Mesenchymal stem cell (in vitro differentiated cells and primary cell): ENCODE results near the gene ALPI.

Source experiments
- DNase-seq: peaks from one replicate; pipeline ENCODE4 v3.0.0-alpha.2; 2013
- H2AFZ ChIP-seq: one replicate; pipeline ENCODE4 v1.6.1; 2013; ENCODE audit warnings: low read depth, mild to moderate bottlenecking, control low read depth, inconsistent platforms, low read length, moderate library complexity
- H2AK5ac ChIP-seq: 2 replicates; pipeline ENCODE4 v1.6.1; 2013; ENCODE audit warnings: low read length, moderate library complexity, mild to moderate bottlenecking, inconsistent platforms; ENCODE audit not compliant: severe bottlenecking
- H2BK120ac ChIP-seq: one replicate; pipeline ENCODE4 v1.6.1; 2013; ENCODE audit warnings: low read depth, mild to moderate bottlenecking, inconsistent platforms, low read length, moderate library complexity
- H2BK12ac ChIP-seq, 2 experiments: one replicate each; pipeline ENCODE4 v1.6.1; 2013; ENCODE audit warnings: inconsistent platforms in 2 of 2, low read length in 2 of 2, mild to moderate bottlenecking in 2 of 2, moderate library complexity in 2 of 2, control low read depth in 1 of 2
- H2BK15ac ChIP-seq: one replicate; pipeline ENCODE4 v1.6.1; 2013; ENCODE audit warnings: mild to moderate bottlenecking, low read depth, inconsistent platforms; ENCODE audit not compliant: poor library complexity, severe bottlenecking
- H2BK5ac ChIP-seq: 2 replicates; pipeline ENCODE4 v1.6.1; 2013; ENCODE audit warnings: low read depth, mild to moderate bottlenecking, low read length, control low read depth, inconsistent platforms; ENCODE audit not compliant: poor library complexity, severe bottlenecking
- H3K14ac ChIP-seq, 2 experiments: one replicate each; pipeline ENCODE4 v1.6.1; 2013; ENCODE audit warnings: inconsistent platforms in 2 of 2, low read length in 2 of 2, control low read depth in 1 of 2, mild to moderate bottlenecking in 1 of 2, moderate library complexity in 1 of 2
- H3K18ac ChIP-seq, 2 experiments: one replicate each; pipeline ENCODE4 v1.6.1; 2013; ENCODE audit warnings: inconsistent platforms in 2 of 2, low read length in 2 of 2, control low read depth in 1 of 2, low read depth in 1 of 2, mild to moderate bottlenecking in 1 of 2
- H3K23ac ChIP-seq, 2 experiments: one replicate each; pipeline ENCODE4 v1.6.1; 2013; ENCODE audit warnings: inconsistent platforms in 2 of 2, low read length in 2 of 2, mild to moderate bottlenecking in 2 of 2, moderate library complexity in 2 of 2, control low read depth in 1 of 2
- H3K27ac ChIP-seq: 2 replicates; pipeline ENCODE4 v1.5.1; 2013; ENCODE audit warnings: mild to moderate bottlenecking, moderate library complexity, low read length, control low read depth, inconsistent platforms; ENCODE audit not compliant: poor library complexity, severe bottlenecking
- H3K27me3 ChIP-seq, 2 experiments: 2 replicates each; pipeline versions ENCODE4 v1.6.1 to v1.7.0; 2013; ENCODE audit warnings: low read length in 2 of 2, mild to moderate bottlenecking in 2 of 2, moderate library complexity in 2 of 2, control low read depth in 1 of 2, inconsistent platforms in 1 of 2; ENCODE audit not compliant: control insufficient read depth in 1 of 2, insufficient read depth in 1 of 2
- H3K36me3 ChIP-seq, 2 experiments: 2 replicates each; pipeline versions ENCODE4 v1.6.1 to v1.7.0; 2013; ENCODE audit warnings: low read length in 2 of 2, control low read depth in 1 of 2, inconsistent platforms in 1 of 2, low read depth in 1 of 2, mild to moderate bottlenecking in 1 of 2; ENCODE audit not compliant: insufficient read depth in 2 of 2, control insufficient read depth in 1 of 2
- H3K4ac ChIP-seq, 2 experiments: one replicate each; pipeline ENCODE4 v1.6.1; 2013; ENCODE audit warnings: inconsistent platforms in 2 of 2, low read length in 2 of 2, mild to moderate bottlenecking in 2 of 2, moderate library complexity in 2 of 2, control low read depth in 1 of 2, low read depth in 1 of 2
- H3K4me1 ChIP-seq: 2 replicates; pipeline ENCODE4 v1.6.1; 2013; ENCODE audit warnings: low read depth, low read length, control low read depth; ENCODE audit not compliant: control insufficient read depth, insufficient read depth
- H3K4me2 ChIP-seq: 2 replicates; pipeline ENCODE4 v1.6.1; 2013; ENCODE audit warnings: low read length, mild to moderate bottlenecking, inconsistent platforms; ENCODE audit not compliant: poor library complexity, severe bottlenecking
- H3K4me3 ChIP-seq, 2 experiments: 2 replicates each; pipeline versions ENCODE4 v1.5.1 to v1.7.0; 2013; ENCODE audit warnings: low read length in 2 of 2, mild to moderate bottlenecking in 2 of 2, control low read depth in 1 of 2, low read depth in 1 of 2; ENCODE audit not compliant: insufficient read depth in 1 of 2
- H3K79me1 ChIP-seq: replicated peaks from 2 replicates; pipeline ENCODE4 v1.6.1; 2013; ENCODE audit warnings: mild to moderate bottlenecking, control low read depth, low read length, inconsistent platforms; ENCODE audit not compliant: poor library complexity, severe bottlenecking
- H3K9ac ChIP-seq: 2 replicates; pipeline ENCODE4 v1.7.0; 2013; ENCODE audit warnings: mild to moderate bottlenecking, low read length, moderate library complexity
- H3K9me3 ChIP-seq: 2 replicates; pipeline ENCODE4 v1.7.0; 2013; ENCODE audit warnings: mild to moderate bottlenecking, low read length; ENCODE audit not compliant: control insufficient read depth
- H4K8ac ChIP-seq: one replicate; pipeline ENCODE4 v1.6.1; 2013; ENCODE audit warnings: inconsistent platforms, mild to moderate bottlenecking, low read length, moderate library complexity
- H4K91ac ChIP-seq: one replicate; pipeline ENCODE4 v1.6.1; 2013; ENCODE audit warnings: mild to moderate bottlenecking, low read length, inconsistent platforms
- WGBS: methylation state at CpG from one replicate; pipeline ENCODE4 v1.1.7; 2013; ENCODE audit warnings: mixed read lengths; 5-methylcytosine and 5-hydroxymethylcytosine counted together

Gene ALPI

GRCh38 chr2:232505856-232506255 is 49.9 kb downstream of the ALPI start:
- H3K9me3 ChIP-seq: no peaks in the 10 kb centered on the region
- no peak overlapping the region for H3K9ac ChIP-seq
- H3K18ac ChIP-seq: no peak overlapping the region
- H2AFZ ChIP-seq: no peak overlapping the region
- DNase-seq: no peak
- no peak overlapping the region for H2AK5ac ChIP-seq
- H3K4ac ChIP-seq: no peak overlapping the region
- H3K23ac ChIP-seq: no peak overlapping the region
- no peak overlapping the region for H2BK12ac ChIP-seq
- H2BK5ac ChIP-seq: no peak overlapping the region
- no peak overlapping the region for H4K8ac ChIP-seq
- no peaks in the 10 kb centered on the region for H3K79me1 ChIP-seq
- H2BK15ac ChIP-seq: no peak overlapping the region
- WGBS: 20% methylated on average over 10 of the region's 10 CpGs
- no peak overlapping the region for H3K14ac ChIP-seq
- H3K4me3 ChIP-seq: no peak overlapping the region
- no peak overlapping the region for H3K4me2 ChIP-seq
- H4K91ac ChIP-seq: no peak overlapping the region
- H3K36me3 ChIP-seq: no peaks in the 10 kb centered on the region
- H3K27ac ChIP-seq: no peak overlapping the region
- H3K4me1 ChIP-seq: peaks cover 13% of the 10 kb centered on the region
- H2BK120ac ChIP-seq: no peak overlapping the region
- peaks cover 70 to 81% of the 10 kb centered on the region in 2 experiments for H3K27me3 ChIP-seq

DNA sequence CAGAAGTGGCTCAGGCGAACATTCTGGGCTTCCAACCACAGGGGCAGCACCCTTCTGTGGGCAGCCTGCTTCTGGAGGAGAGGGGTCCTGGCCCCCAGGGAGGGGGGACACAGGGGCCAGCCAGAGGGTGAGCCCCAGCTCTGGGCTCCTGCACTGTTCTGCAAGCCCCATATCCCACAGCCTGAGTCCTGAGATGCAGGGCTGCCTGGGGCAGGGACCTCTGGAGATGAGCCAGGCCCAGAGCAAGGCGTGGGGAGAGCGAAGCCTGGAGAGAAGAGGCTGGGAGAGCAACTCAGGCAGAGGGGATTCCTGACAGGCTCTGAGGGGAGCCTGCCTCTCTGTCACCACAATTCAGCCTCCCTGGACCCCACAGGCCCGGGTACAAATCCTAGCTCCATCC is 50.8 kb downstream of the ALPI start:
- Histone ChIP-seq H3K4me2 (no peak overlapping the region), H4K91ac (no peak overlapping the region), H3K36me3 (no peaks in the 10 kb centered on the region), H3K14ac (no peak overlapping the region), H3K79me1 (no peaks in the 10 kb centered on the region), H3K18ac (no peak overlapping the region), H4K8ac (no peak overlapping the region), H3K27ac (no peak overlapping the region), H3K4me3 (no peak overlapping the region), H2AFZ (no peak overlapping the region), H2BK120ac (no peak overlapping the region), H2AK5ac (no peak overlapping the region), H3K4ac (no peak overlapping the region), H3K9ac (no peak overlapping the region), H2BK15ac (no peak overlapping the region), H2BK5ac (no peak overlapping the region), H3K23ac (no peak overlapping the region), H2BK12ac (no peak overlapping the region), H3K9me3 (no peaks in the 10 kb centered on the region), H3K4me1 (peaks cover 13% of the 10 kb centered on the region), H3K27me3 (peaks cover 69 to 79% of the 10 kb centered on the region in 2 experiments)
- no peak for DNase-seq
- 73% methylated on average over 4 of the region's 4 CpGs for WGBS

- Histone ChIP-seq H3K36me3 (no peaks in the 10 kb centered on the region), H2BK12ac (no peak overlapping the region), H3K4me2 (no peak overlapping the region), H3K23ac (no peak overlapping the region), H3K9ac (no peak overlapping the region), H2BK15ac (no peak overlapping the region), H4K8ac (no peak overlapping the region), H3K4ac (no peak overlapping the region), H3K4me3 (no peak overlapping the region), H3K27ac (no peak overlapping the region), H3K18ac (no peak overlapping the region), H4K91ac (no peak overlapping the region), H2BK5ac (no peak overlapping the region), H2BK120ac (no peak overlapping the region), H3K14ac (no peak overlapping the region), H3K9me3 (no peaks in the 10 kb centered on the region), H3K79me1 (no peaks in the 10 kb centered on the region), H2AFZ (no peak overlapping the region), H3K27me3 (peaks cover 74 to 81% of the 10 kb centered on the region in 2 experiments), H3K4me1 (peaks cover 4% of the 10 kb centered on the region), H2AK5ac (no peak overlapping the region)
- WGBS: 81% methylated on average over 7 of the region's 7 CpGs
- DNase-seq: no peak
These were observed 52.3 kb downstream of the ALPI start for GRCh38 chr2:232508251-232508650.
